ENCODE data around the gene RNASE8.

Gene RNASE8

GRCh38 chr14:21092273-21093011, 34.8 kb downstream of the RNASE8 start:
- DNase-seq (ENCODE audit: low spot score) = peak; percentile 90

GRCh38 chr14:21093018-21093417, 35.4 kb downstream of the RNASE8 start:
- no peak for DNase-seq (ENCODE audit: low spot score)

- no peak for DNase-seq (ENCODE audit: low spot score)
Measured at GRCh38 chr14:21093769-21094681, 36.4 kb downstream of the RNASE8 start.

GRCh38 chr14:21095430-21096205, 38.0 kb downstream of the RNASE8 start:
- DNase-seq (ENCODE audit: low spot score) = no peak

- DNase-seq (ENCODE audit: low spot score) = no peak
Measured at GRCh38 chr14:21096438-21096837, 38.8 kb downstream of the RNASE8 start.

GRCh38 chr14:21096978-21097635, 39.5 kb downstream of the RNASE8 start:
- DNase-seq (ENCODE audit: low spot score) = no peak

GRCh38 chr14:21097636-21098075, 40.0 kb downstream of the RNASE8 start:
- no peak for DNase-seq (ENCODE audit: low spot score)

GRCh38 chr14:21098076-21098891, 40.7 kb downstream of the RNASE8 start, which contains the start of gene ZNF219:
ZNF219 (minus strand) TSS chr14:21098655; CDS start chr14:21093591, 5,064 bp downstream.
- DNase-seq (ENCODE audit: low spot score) = no peak

GRCh38 chr14:21098892-21099595, 41.4 kb downstream of the RNASE8 start:
- DNase-seq (ENCODE audit: low spot score) = no peak

GRCh38 chr14:21099596-21099985, 42.0 kb downstream of the RNASE8 start:
- no peak for DNase-seq (ENCODE audit: low spot score)

GRCh38 chr14:21100931-21101330, 43.3 kb downstream of the RNASE8 start, which contains the start of gene TMEM253:
TMEM253 (plus strand) TSS chr14:21101066; CDS start chr14:21101344, 278 bp downstream.
- no peak for DNase-seq (ENCODE audit: low spot score)

GRCh38 chr14:21101802-21102413, 44.3 kb downstream of the RNASE8 start:
- DNase-seq (ENCODE audit: low spot score) = no peak

- no peak for DNase-seq (ENCODE audit: low spot score)
Measured at GRCh38 chr14:21102521-21103410, 45.1 kb downstream of the RNASE8 start.

- no peak for DNase-seq (ENCODE audit: low spot score)
Measured at GRCh38 chr14:21103411-21103709, 45.7 kb downstream of the RNASE8 start.

GRCh38 chr14:21103710-21104447, 46.3 kb downstream of the RNASE8 start:
- DNase-seq (ENCODE audit: low spot score) = peak; percentile 95

GRCh38 chr14:21104448-21105060, 46.9 kb downstream of the RNASE8 start:
- DNase-seq (ENCODE audit: low spot score) = peak; percentile 68

GRCh38 chr14:21105095-21105494, 47.5 kb downstream of the RNASE8 start:
- no peak for DNase-seq (ENCODE audit: low spot score)

GRCh38 chr14:21106176-21106497, 48.5 kb downstream of the RNASE8 start:
- no peak for DNase-seq (ENCODE audit: low spot score)
